Stimulated activated CD8-positive, alpha-beta memory T cell treated with anti-CD3 and anti-CD28 coated beads, Interleukin-12 subunit alpha, Interleukin-12 subunit beta, amount 100 ng/mL, for 4 hours (primary cell): ENCODE measurements around the gene RARS2.
A peak's percentile ranks its signal among the peaks of the same experiment; 100 is the strongest.
"Not testable (repeated sequence)": the region's sequence is repeated elsewhere in the genome, so short reads cannot be mapped to it uniquely, and the experiment has no call there.

Experiments used
- DNase-seq: peaks from one replicate; pipeline ENCODE4 v3.0.0-alpha.2; 2020; ENCODE audit warnings: low read depth

The RARS2 gene

GRCh38 chr6:87498048-87498447 is 91.7 kb downstream of the RARS2 start:
- DNase-seq = no peak

- no peak for DNase-seq
Observed at GRCh38 chr6:87494761-87495422, 94.9 kb downstream of the RARS2 start.

- DNase-seq = not testable (repeated sequence)
Observed at GRCh38 chr6:87489326-87489725, 100.5 kb downstream of the RARS2 start.

- no peak for DNase-seq
Observed at GRCh38 chr6:87487555-87487954, 102.2 kb downstream of the RARS2 start.

GRCh38 chr6:87484491-87484890 is 105.3 kb downstream of the RARS2 start:
- DNase-seq = no peak

GRCh38 chr6:87483929-87484328 is 105.9 kb downstream of the RARS2 start:
- no peak for DNase-seq

GRCh38 chr6:87482366-87482765 is 107.4 kb downstream of the RARS2 start:
- DNase-seq = no peak

GRCh38 chr6:87481931-87482330 is 107.9 kb downstream of the RARS2 start:
- DNase-seq = no peak

- DNase-seq = no peak
Observed at GRCh38 chr6:87473419-87473903, 116.3 kb downstream of the RARS2 start.

- DNase-seq = peak; percentile 82
Observed at GRCh38 chr6:87472525-87473418, 117.0 kb downstream of the RARS2 start, which contains the start of gene SLC35A1. Gene SLC35A1, plus strand, starts transcription at chr6:87472974. Its CDS starts 30 bp downstream, at chr6:87473004.

- DNase-seq = no peak
Observed at GRCh38 chr6:87465051-87465450, 124.7 kb downstream of the RARS2 start.
